Ishikawa (cell line): ENCODE measurements around the gene MYO1A.

Experiments
- CEBPB ChIP-seq: IDR thresholded peaks from 2 replicates; pipeline ENCODE4 v1.6.1; 2012
- CREB1 ChIP-seq: IDR thresholded peaks from 2 replicates; pipeline ENCODE4 v1.6.1; 2012; ENCODE audit warnings: low read depth
- EGR1 ChIP-seq: IDR thresholded peaks from 2 replicates; pipeline ENCODE4 v1.6.1; 2012
- EP300 ChIP-seq: IDR thresholded peaks from 2 replicates; pipeline ENCODE4 v1.6.1; 2012; ENCODE audit warnings: borderline replicate concordance
- FOXM1 ChIP-seq: IDR thresholded peaks from 2 replicates; pipeline ENCODE4 v1.6.1; 2012; ENCODE audit warnings: low read depth, borderline replicate concordance
- MAX ChIP-seq: IDR thresholded peaks from 2 replicates; pipeline ENCODE4 v1.6.1; 2012
- NFIC ChIP-seq: IDR thresholded peaks from 2 replicates; pipeline ENCODE4 v1.6.1; 2012
- RAD21 ChIP-seq: IDR thresholded peaks from 2 replicates; pipeline ENCODE4 v1.6.1; 2012; ENCODE audit warnings: low read depth
- TAF1 ChIP-seq: IDR thresholded peaks from 2 replicates; pipeline ENCODE4 v1.6.1; 2012; ENCODE audit warnings: low read depth, mild to moderate bottlenecking
- TCF12 ChIP-seq: IDR thresholded peaks from 2 replicates; pipeline ENCODE4 v1.6.1; 2012; ENCODE audit warnings: low read depth
- TEAD4 ChIP-seq: IDR thresholded peaks from 2 replicates; pipeline ENCODE4 v1.6.1; 2012
- USF1 ChIP-seq: IDR thresholded peaks from 2 replicates; pipeline ENCODE4 v1.6.1; 2012
- YY1 ChIP-seq: IDR thresholded peaks from 2 replicates; pipeline ENCODE4 v1.6.1; 2012; ENCODE audit warnings: low read depth
- ZBTB7A ChIP-seq: IDR thresholded peaks from 2 replicates; pipeline ENCODE4 v1.6.1; 2012; ENCODE audit warnings: low read depth
- TF ChIP-seq, protein P1 (sequence below): IDR thresholded peaks from 2 replicates; pipeline ENCODE4 v1.6.1; 2012; ENCODE audit warnings: low read depth, mild to moderate bottlenecking

Gene MYO1A

GRCh38 chr12:56983386-56983785, 66.5 kb downstream of the MYO1A start:
- TF ChIP-seq USF1 (no peak), RAD21 (no peak), EP300 (no peak), TCF12 (no peak), TEAD4 (no peak), EGR1 (no peak), NFIC (no peak), MAX (no peak), FOXM1 (no peak), YY1 (no peak), TAF1 (no peak)
- TF ChIP-seq, protein P1, sequence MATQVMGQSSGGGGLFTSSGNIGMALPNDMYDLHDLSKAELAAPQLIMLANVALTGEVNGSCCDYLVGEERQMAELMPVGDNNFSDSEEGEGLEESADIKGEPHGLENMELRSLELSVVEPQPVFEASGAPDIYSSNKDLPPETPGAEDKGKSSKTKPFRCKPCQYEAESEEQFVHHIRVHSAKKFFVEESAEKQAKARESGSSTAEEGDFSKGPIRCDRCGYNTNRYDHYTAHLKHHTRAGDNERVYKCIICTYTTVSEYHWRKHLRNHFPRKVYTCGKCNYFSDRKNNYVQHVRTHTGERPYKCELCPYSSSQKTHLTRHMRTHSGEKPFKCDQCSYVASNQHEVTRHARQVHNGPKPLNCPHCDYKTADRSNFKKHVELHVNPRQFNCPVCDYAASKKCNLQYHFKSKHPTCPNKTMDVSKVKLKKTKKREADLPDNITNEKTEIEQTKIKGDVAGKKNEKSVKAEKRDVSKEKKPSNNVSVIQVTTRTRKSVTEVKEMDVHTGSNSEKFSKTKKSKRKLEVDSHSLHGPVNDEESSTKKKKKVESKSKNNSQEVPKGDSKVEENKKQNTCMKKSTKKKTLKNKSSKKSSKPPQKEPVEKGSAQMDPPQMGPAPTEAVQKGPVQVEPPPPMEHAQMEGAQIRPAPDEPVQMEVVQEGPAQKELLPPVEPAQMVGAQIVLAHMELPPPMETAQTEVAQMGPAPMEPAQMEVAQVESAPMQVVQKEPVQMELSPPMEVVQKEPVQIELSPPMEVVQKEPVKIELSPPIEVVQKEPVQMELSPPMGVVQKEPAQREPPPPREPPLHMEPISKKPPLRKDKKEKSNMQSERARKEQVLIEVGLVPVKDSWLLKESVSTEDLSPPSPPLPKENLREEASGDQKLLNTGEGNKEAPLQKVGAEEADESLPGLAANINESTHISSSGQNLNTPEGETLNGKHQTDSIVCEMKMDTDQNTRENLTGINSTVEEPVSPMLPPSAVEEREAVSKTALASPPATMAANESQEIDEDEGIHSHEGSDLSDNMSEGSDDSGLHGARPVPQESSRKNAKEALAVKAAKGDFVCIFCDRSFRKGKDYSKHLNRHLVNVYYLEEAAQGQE, result no peak

GRCh38 chr12:56980941-56981530, 68.9 kb downstream of the MYO1A start:
- no peak for TF ChIP-seq EP300
- no peak for TF ChIP-seq EGR1
- no peak for TF ChIP-seq TEAD4
- TF ChIP-seq NFIC, result no peak
- no peak for TF ChIP-seq TAF1
- TF ChIP-seq FOXM1, result no peak
- TF ChIP-seq YY1, result no peak
- TF ChIP-seq CEBPB, result no peak
- TF ChIP-seq, protein P1, result no peak

GRCh38 chr12:56980268-56980667, 69.7 kb downstream of the MYO1A start:
- TF ChIP-seq RAD21, result no peak
- TF ChIP-seq EP300, result no peak
- TF ChIP-seq EGR1, result no peak
- no peak for TF ChIP-seq TEAD4
- no peak for TF ChIP-seq CEBPB
- TF ChIP-seq CREB1, result no peak
- no peak for TF ChIP-seq FOXM1
- TF ChIP-seq NFIC, result no peak
- no peak for TF ChIP-seq ZBTB7A
- TF ChIP-seq YY1, result no peak
- TF ChIP-seq, protein P1, result no peak
- TF ChIP-seq TCF12, result no peak

DNA sequence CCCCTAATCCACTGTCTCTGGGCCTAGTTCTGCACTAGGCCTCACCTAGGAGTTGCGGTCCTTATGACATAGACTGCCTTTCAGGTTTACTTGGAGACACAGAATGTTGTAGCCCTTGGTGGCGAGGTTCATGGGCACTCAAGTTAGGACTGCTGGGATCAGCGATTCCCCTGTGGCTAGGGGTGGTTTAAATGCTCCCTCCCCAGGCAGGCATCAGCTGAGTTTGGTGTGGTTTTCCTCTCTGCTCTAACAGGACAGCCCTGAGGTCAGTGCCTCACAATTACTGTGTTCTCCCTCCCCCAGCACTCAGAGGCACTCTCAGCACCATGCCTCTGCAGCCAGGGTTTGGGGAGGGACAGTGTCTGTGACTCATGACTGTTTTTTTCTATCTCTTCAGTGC, 70.3 kb downstream of the MYO1A start:
- TF ChIP-seq CEBPB (no peak), FOXM1 (no peak), USF1 (no peak), CREB1 (no peak), TEAD4 (no peak), MAX (no peak), TCF12 (no peak), YY1 (no peak)
- TF ChIP-seq, protein P1, result no peak
